GM23248 (cell line): Measurements from ENCODE around the gene CHCT1.

Experiments used
- EZH2 ChIP-seq: fragments of 200-600 bp; sonication (generic); IDR thresholded peaks from 2 replicates; pipeline ENCODE4 v1.6.1; 2018; ENCODE audit warnings: antibody characterized with exemption, mild to moderate bottlenecking; ENCODE audit not compliant: insufficient read depth, poor library complexity, severe bottlenecking
- EZH2phosphoT487 ChIP-seq: fragments of 200-600 bp; sonication (generic); IDR thresholded peaks from 2 replicates; pipeline ENCODE4 v1.6.1; 2018; ENCODE audit warnings: antibody characterized with exemption, moderate library complexity, mild to moderate bottlenecking, low read depth; ENCODE audit not compliant: insufficient read depth

DNA sequence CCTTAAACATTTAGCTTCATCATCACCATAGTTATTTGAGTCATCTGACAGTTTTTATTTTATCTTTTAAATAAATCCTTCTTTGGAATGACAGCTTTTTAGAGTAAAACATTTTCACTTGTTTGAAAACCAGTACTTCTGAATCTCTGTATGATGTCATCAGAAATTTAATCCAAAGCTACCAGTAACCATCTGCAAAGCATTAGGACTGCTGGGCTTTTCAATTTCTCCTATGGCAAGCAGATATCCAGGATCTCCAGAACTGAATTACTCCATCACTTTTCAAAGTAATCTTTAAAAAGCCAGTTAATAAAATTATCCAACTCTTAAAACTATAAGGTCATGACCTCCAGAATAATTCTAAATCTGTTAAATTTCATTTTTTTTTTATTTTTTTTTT lies 51.5 kb downstream of the CHCT1 start:
- TF ChIP-seq EZH2 = no peak
- TF ChIP-seq EZH2phosphoT487 = no peak
